SK-N-SH treated with all-trans-retinoic acid at 6 μM for 48 hours (cell line): ENCODE measurements around the gene COL8A2.

ENCODE experiments used
- ATAC-seq: fragments of 200-7000 bp; cut with Tn5 transposase; 3 replicates; pipeline ENCODE4 v1.9.1; 2020; ENCODE audit warnings: mild to moderate bottlenecking, moderate library complexity
- ARNTL ChIP-seq: fragments of 450-650 bp; formaldehyde crosslinking; IDR thresholded peaks from 2 replicates; pipeline ENCODE4 v1.5.0; 2020; ENCODE audit warnings: low read depth, mild to moderate bottlenecking, moderate library complexity, borderline replicate concordance
- BACH2 ChIP-seq: fragments of 250-450 bp; sonication (Bioruptor Pico); IDR thresholded peaks from 2 replicates; pipeline ENCODE4 v1.9.0; 2021; ENCODE audit warnings: mild to moderate bottlenecking, borderline replicate concordance
- CREB5 ChIP-seq: fragments of 250-450 bp; sonication (Bioruptor Pico); IDR thresholded peaks from 2 replicates; pipeline ENCODE4 v1.5.1; 2020; ENCODE audit warnings: low read depth, mild to moderate bottlenecking, moderate library complexity
- CSDC2 ChIP-seq: fragments of 250-450 bp; sonication (Bioruptor Pico); IDR thresholded peaks from 2 replicates; pipeline ENCODE4 v1.5.0; 2020; ENCODE audit warnings: mild to moderate bottlenecking, moderate library complexity
- CSRNP3 ChIP-seq: fragments of 250-450 bp; sonication (Bioruptor Pico); IDR thresholded peaks from 2 replicates; pipeline ENCODE4 v1.5.1; 2021; ENCODE audit warnings: mild to moderate bottlenecking, moderate library complexity
- ESRRG ChIP-seq: fragments of 250-450 bp; sonication (Bioruptor Pico); IDR thresholded peaks from 2 replicates; pipeline ENCODE4 v1.6.1; 2021; ENCODE audit warnings: mild to moderate bottlenecking
- GLIS3 ChIP-seq: fragments of 250-450 bp; sonication (Bioruptor Pico); IDR thresholded peaks from 2 replicates; pipeline ENCODE4 v1.5.0; 2020; ENCODE audit warnings: mild to moderate bottlenecking, moderate library complexity
- ISL1 ChIP-seq: fragments of 250-450 bp; sonication (Bioruptor Pico); IDR thresholded peaks from 2 replicates; pipeline ENCODE4 v2.1.2; 2022; ENCODE audit warnings: mild to moderate bottlenecking, moderate library complexity
- OSR1 ChIP-seq: fragments of 250-450 bp; sonication (Bioruptor Pico); IDR thresholded peaks from 2 replicates; pipeline ENCODE4 v1.8.0; 2022; ENCODE audit warnings: moderate library complexity, mild to moderate bottlenecking, inconsistent platforms
- PATZ1 ChIP-seq: fragments of 250-450 bp; sonication (Bioruptor Pico); IDR thresholded peaks from 2 replicates; pipeline ENCODE4 v1.8.0; 2020; ENCODE audit warnings: mild to moderate bottlenecking, moderate library complexity, borderline replicate concordance
- PPARA ChIP-seq: fragments of 250-450 bp; sonication (Bioruptor Pico); IDR thresholded peaks from 2 replicates; pipeline ENCODE4 v1.5.0; 2020; ENCODE audit warnings: mild to moderate bottlenecking, borderline replicate concordance
- RARB ChIP-seq: fragments of 250-450 bp; sonication (Bioruptor Pico); IDR thresholded peaks from 2 replicates; pipeline ENCODE4 v1.8.0; 2021; ENCODE audit warnings: mild to moderate bottlenecking, moderate library complexity
- SNAI2 ChIP-seq: fragments of 250-450 bp; sonication (Bioruptor Pico); IDR thresholded peaks from 2 replicates; pipeline ENCODE4 v1.5.0; 2020; ENCODE audit warnings: mild to moderate bottlenecking, moderate library complexity
- TCF4 ChIP-seq: fragments of 250-450 bp; sonication (Bioruptor Pico); IDR thresholded peaks from 2 replicates; pipeline ENCODE4 v1.8.0; 2021; ENCODE audit warnings: mild to moderate bottlenecking, moderate library complexity, borderline replicate concordance
- TOX ChIP-seq: fragments of 250-450 bp; sonication (Bioruptor Pico); IDR thresholded peaks from 2 replicates; pipeline ENCODE4 v1.8.0; 2021; ENCODE audit warnings: mild to moderate bottlenecking, moderate library complexity, borderline replicate concordance
- TSHZ2 ChIP-seq: fragments of 250-450 bp; sonication (Bioruptor Pico); IDR thresholded peaks from 2 replicates; pipeline ENCODE4 v1.5.0; 2020; ENCODE audit warnings: mild to moderate bottlenecking, moderate library complexity
- ZC3H10 ChIP-seq: fragments of 250-450 bp; sonication (Bioruptor Pico); IDR thresholded peaks from 2 replicates; pipeline ENCODE4 v1.5.1; 2021; ENCODE audit warnings: mild to moderate bottlenecking, moderate library complexity
- ZFP3 ChIP-seq: fragments of 250-450 bp; sonication (Bioruptor Pico); IDR thresholded peaks from 2 replicates; pipeline ENCODE4 v1.5.0; 2020; ENCODE audit warnings: mild to moderate bottlenecking, moderate library complexity
- ZFP30 ChIP-seq: fragments of 450-650 bp; formaldehyde crosslinking; IDR thresholded peaks from 2 replicates; pipeline ENCODE4 v1.5.0; 2022; ENCODE audit warnings: mild to moderate bottlenecking, moderate library complexity
- ZNF565 ChIP-seq: fragments of 450-650 bp; formaldehyde crosslinking; conservative IDR thresholded peaks from 2 replicates; pipeline ENCODE4 v1.5.0; 2020; ENCODE audit warnings: low read depth, mild to moderate bottlenecking, moderate library complexity
- ZNF70 ChIP-seq: fragments of 450-650 bp; formaldehyde crosslinking; IDR thresholded peaks from 2 replicates; pipeline ENCODE4 v1.5.0; 2020; ENCODE audit warnings: mild to moderate bottlenecking, moderate library complexity
- ZNF8 ChIP-seq: fragments of 450-650 bp; formaldehyde crosslinking; IDR thresholded peaks from 2 replicates; pipeline ENCODE4 v1.5.0; 2020; ENCODE audit warnings: mild to moderate bottlenecking, moderate library complexity
- TF ChIP-seq, protein P1 (sequence below): fragments of 250-450 bp; sonication (Bioruptor Pico); IDR thresholded peaks from 2 replicates; pipeline ENCODE4 v1.8.0; 2021; ENCODE audit warnings: low read depth, mild to moderate bottlenecking, moderate library complexity, borderline replicate concordance

COL8A2 gene

DNA sequence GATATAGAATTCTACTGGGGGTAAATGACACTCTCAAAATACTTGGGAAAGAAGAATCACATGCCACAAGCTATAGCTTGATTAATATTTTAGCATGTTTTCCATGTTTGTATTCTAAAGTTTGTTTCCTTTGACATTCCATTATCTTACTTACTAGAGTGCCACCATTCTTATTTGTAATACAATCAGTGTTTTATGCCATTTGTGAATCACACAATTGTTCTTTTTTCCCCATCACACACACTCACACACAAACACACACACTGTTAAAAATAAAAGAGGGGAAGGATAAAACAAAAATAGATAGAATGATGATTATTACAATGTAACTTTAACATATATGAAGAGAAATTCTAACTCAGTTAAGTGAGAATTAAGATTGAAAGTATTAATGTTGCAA, 57.2 kb downstream of the COL8A2 start:
- ATAC-seq, result no peak
- no peak for TF ChIP-seq ZNF565 (CRISPR knock-in tag)
- TF ChIP-seq SNAI2 (CRISPR knock-in tag), result no peak
- no peak for TF ChIP-seq RARB (CRISPR knock-in tag)

- TF ChIP-seq ZC3H10 (CRISPR knock-in tag) (no peak), ESRRG (CRISPR knock-in tag) (no peak), ZNF565 (CRISPR knock-in tag) (no peak), ZNF8 (CRISPR knock-in tag) (no peak), ISL1 (CRISPR knock-in tag) (no peak), ZFP3 (CRISPR knock-in tag) (no peak), TOX (no peak), ARNTL (CRISPR knock-in tag) (no peak), ZFP30 (CRISPR knock-in tag) (no peak), CREB5 (CRISPR knock-in tag) (no peak), TCF4 (CRISPR knock-in tag) (no peak), PPARA (CRISPR knock-in tag) (no peak), SNAI2 (CRISPR knock-in tag) (no peak), RARB (CRISPR knock-in tag) (no peak), TSHZ2 (CRISPR knock-in tag) (no peak), ZNF70 (CRISPR knock-in tag) (no peak), CSRNP3 (CRISPR knock-in tag) (no peak), BACH2 (CRISPR knock-in tag) (no peak)
These were observed 62.7 kb downstream of the COL8A2 start for GRCh38 chr1:36062315-36062714.

GRCh38 chr1:36055706-36056105, 69.3 kb downstream of the COL8A2 start:
- no peak for ATAC-seq
- TF ChIP-seq ARNTL (CRISPR knock-in tag) (no peak), ZNF8 (CRISPR knock-in tag) (no peak), PATZ1 (CRISPR knock-in tag) (no peak), ZFP30 (CRISPR knock-in tag) (no peak), TCF4 (CRISPR knock-in tag) (no peak), OSR1 (CRISPR knock-in tag) (no peak), ISL1 (CRISPR knock-in tag) (no peak), ZNF565 (CRISPR knock-in tag) (no peak), CSRNP3 (CRISPR knock-in tag) (no peak), TOX (no peak), TSHZ2 (CRISPR knock-in tag) (no peak), GLIS3 (no peak), ZNF70 (CRISPR knock-in tag) (no peak), ZFP3 (CRISPR knock-in tag) (no peak), RARB (CRISPR knock-in tag) (no peak), ESRRG (CRISPR knock-in tag) (no peak), ZC3H10 (CRISPR knock-in tag) (no peak), SNAI2 (CRISPR knock-in tag) (no peak), CSDC2 (CRISPR knock-in tag) (no peak)
- TF ChIP-seq, protein P1, sequence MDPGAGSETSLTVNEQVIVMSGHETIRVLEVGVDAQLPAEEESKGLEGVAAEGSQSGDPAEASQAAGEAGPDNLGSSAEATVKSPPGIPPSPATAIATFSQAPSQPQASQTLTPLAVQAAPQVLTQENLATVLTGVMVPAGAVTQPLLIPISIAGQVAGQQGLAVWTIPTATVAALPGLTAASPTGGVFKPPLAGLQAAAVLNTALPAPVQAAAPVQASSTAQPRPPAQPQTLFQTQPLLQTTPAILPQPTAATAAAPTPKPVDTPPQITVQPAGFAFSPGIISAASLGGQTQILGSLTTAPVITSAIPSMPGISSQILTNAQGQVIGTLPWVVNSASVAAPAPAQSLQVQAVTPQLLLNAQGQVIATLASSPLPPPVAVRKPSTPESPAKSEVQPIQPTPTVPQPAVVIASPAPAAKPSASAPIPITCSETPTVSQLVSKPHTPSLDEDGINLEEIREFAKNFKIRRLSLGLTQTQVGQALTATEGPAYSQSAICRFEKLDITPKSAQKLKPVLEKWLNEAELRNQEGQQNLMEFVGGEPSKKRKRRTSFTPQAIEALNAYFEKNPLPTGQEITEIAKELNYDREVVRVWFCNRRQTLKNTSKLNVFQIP (CRISPR knock-in tag), result no peak

More at GRCh38 chr1:36062315-36062714, 62.7 kb downstream of the COL8A2 start:
- ATAC-seq, result no peak
